A549 (cell line): ENCODE results near the gene NEXN. TPM values are rescaled to one million over a fixed set of nuclear protein-coding genes. Genes with fewer than 3 reads are reported as not detected.

Experiments used
- ATAC-seq, 2 experiments: fragments of 200-7000 bp in 1 of 2; fragments of >200 bp in 1 of 2; cut with Nextera tagmentation in 1 of 2; cut with Tn5 transposase in 1 of 2; 3 replicates each; pipeline versions ENCODE4 v1.8.0 to v1.9.1; 2018 to 2020; ENCODE audit warnings: mild to moderate bottlenecking in 1 of 2, moderate library complexity in 1 of 2
- CTCF ChIA-PET: fragments of 300-600 bp; sonication (Branson Sonifier 250); formaldehyde crosslinking; extraction: SDS; loops from one replicate; lab custom pipeline; 2021; ENCODE audit warnings: antibody characterized with exemption, inconsistent platforms; lab: Yijun Ruan, JAX
- POLR2A ChIA-PET: fragments of 350-600 bp; formaldehyde crosslinking; extraction: SDS; loops from one replicate; lab custom pipeline; 2021; ENCODE audit warnings: antibody characterized with exemption, inconsistent platforms; lab: Yijun Ruan, JAX
- DNase-seq, 2 experiments: peaks; one replicate each; pipeline versions ENCODE4 v3.0.0 to v3.0.0-alpha.2; 2011 to 2016; ENCODE audit warnings: low read depth in 1 of 2, low spot score in 1 of 2
- FAIRE-seq: peaks from 2 replicates; lab custom pipeline; 2011; peaks lifted over from hg19 to GRCh38; lab: Jason Lieb, UNC
- H3K27ac ChIP-seq, 2 experiments: fragments of >200 bp; sonication (Bioruptor Twin); formaldehyde crosslinking; 3 replicates each; pipeline ENCODE4 v1.5.1; 2016 to 2017
- H3K4me1 ChIP-seq: fragments of >200 bp; sonication (Bioruptor Twin); formaldehyde crosslinking; 3 replicates; pipeline ENCODE4 v1.6.1; 2016
- H3K4me2 ChIP-seq: fragments of >200 bp; sonication (Bioruptor Twin); formaldehyde crosslinking; 3 replicates; pipeline ENCODE4 v1.6.1; 2016
- H3K4me3 ChIP-seq: fragments of >200 bp; sonication (Bioruptor Twin); formaldehyde crosslinking; 3 replicates; pipeline ENCODE4 v1.5.1; 2016
- H3K9me3 ChIP-seq: fragments of >200 bp; sonication (Bioruptor Twin); formaldehyde crosslinking; 3 replicates; pipeline ENCODE4 v1.6.1; 2016
- CEBPB ChIP-seq, 2 experiments: fragments of >200 bp in 1 of 2; sonication (Bioruptor Twin) in 1 of 2; formaldehyde crosslinking in 1 of 2; IDR thresholded peaks; 2 replicates each; pipeline ENCODE4 v1.6.1; 2012 to 2016
- CHD2 ChIP-seq: fragments of 150-350 bp; IDR thresholded peaks from 2 replicates; pipeline ENCODE4 v1.6.1; 2014; ENCODE audit warnings: low read length; ENCODE audit not compliant: partially characterized antibody
- E2F6 ChIP-seq: IDR thresholded peaks from 2 replicates; pipeline ENCODE4 v1.6.1; 2012; ENCODE audit warnings: low read depth, borderline replicate concordance
- EHMT2 ChIP-seq: fragments of 200-600 bp; sonication (generic); IDR thresholded peaks from 2 replicates; pipeline ENCODE4 v1.6.1; 2016; ENCODE audit warnings: antibody characterized with exemption, low read depth, mild to moderate bottlenecking, moderate library complexity
- EP300 ChIP-seq, 2 experiments: fragments of >200 bp; sonication (Bioruptor Twin); formaldehyde crosslinking; IDR thresholded peaks; 2 replicates in 1 of 2; 3 replicates in 1 of 2; pipeline ENCODE4 v1.6.1; 2016 to 2017
- FOSB ChIP-seq: fragments of 250-450 bp; sonication (Bioruptor Pico); IDR thresholded peaks from 2 replicates; pipeline ENCODE4 v1.5.0; 2020; ENCODE audit warnings: mild to moderate bottlenecking, moderate library complexity
- FOXS1 ChIP-seq: fragments of 250-450 bp; sonication (Bioruptor Pico); IDR thresholded peaks from 2 replicates; pipeline ENCODE4 v1.5.0; 2020; ENCODE audit warnings: mild to moderate bottlenecking, moderate library complexity
- HMGXB4 ChIP-seq: fragments of 250-450 bp; sonication (Bioruptor Pico); IDR thresholded peaks from 2 replicates; pipeline ENCODE4 v1.5.0; 2021; ENCODE audit warnings: mild to moderate bottlenecking, moderate library complexity, borderline replicate concordance
- HOXB13 ChIP-seq: fragments of 250-450 bp; sonication (Bioruptor Pico); IDR thresholded peaks from 2 replicates; pipeline ENCODE4 v1.5.0; 2020; ENCODE audit warnings: low read depth, mild to moderate bottlenecking, moderate library complexity
- HOXB5 ChIP-seq: fragments of 250-450 bp; sonication (Bioruptor Pico); IDR thresholded peaks from 2 replicates; pipeline ENCODE4 v1.5.0; 2020; ENCODE audit warnings: mild to moderate bottlenecking, moderate library complexity
- JUN ChIP-seq, 2 experiments: fragments of >200 bp; sonication (Bioruptor Twin); formaldehyde crosslinking; IDR thresholded peaks; 2 replicates in 1 of 2; 3 replicates in 1 of 2; pipeline ENCODE4 v1.6.1; 2016 to 2017
- KDM1A ChIP-seq: fragments of 200-600 bp; sonication (generic); IDR thresholded peaks from 2 replicates; pipeline ENCODE4 v1.6.1; 2016; ENCODE audit warnings: low read depth, mild to moderate bottlenecking
- KDM5A ChIP-seq: fragments of 200-600 bp; sonication (generic); IDR thresholded peaks from 2 replicates; pipeline ENCODE4 v1.6.1; 2016; ENCODE audit warnings: antibody characterized with exemption, mild to moderate bottlenecking
- MAX ChIP-seq: IDR thresholded peaks from 2 replicates; pipeline ENCODE4 v1.6.1; 2012
- MAZ ChIP-seq: fragments of 150-350 bp; IDR thresholded peaks from 2 replicates; pipeline ENCODE4 v1.6.1; 2014; ENCODE audit warnings: antibody characterized with exemption, low read depth, low read length, borderline replicate concordance
- NPAS2 ChIP-seq: fragments of 250-450 bp; sonication (Bioruptor Pico); IDR thresholded peaks from 2 replicates; pipeline ENCODE4 v1.8.0; 2022; ENCODE audit warnings: mild to moderate bottlenecking, moderate library complexity, borderline replicate concordance
- PBX3 ChIP-seq: IDR thresholded peaks from 2 replicates; pipeline ENCODE4 v1.6.1; 2012
- POLR2A ChIP-seq: IDR thresholded peaks from 2 replicates; pipeline ENCODE4 v1.6.1; 2012; ENCODE audit warnings: mild to moderate bottlenecking, low read length
- RFX5 ChIP-seq: fragments of 450-650 bp; IDR thresholded peaks from 2 replicates; pipeline ENCODE4 v1.7.1; 2014; ENCODE audit warnings: antibody characterized with exemption, mild to moderate bottlenecking, moderate library complexity
- RNF2 ChIP-seq: fragments of 200-600 bp; sonication (generic); IDR thresholded peaks from 2 replicates; pipeline ENCODE4 v1.6.1; 2016; ENCODE audit warnings: low read depth, mild to moderate bottlenecking, antibody characterized with exemption, moderate library complexity, borderline replicate concordance
- SREBF2 ChIP-seq: fragments of 450-650 bp; IDR thresholded peaks from 2 replicates; pipeline ENCODE4 v1.6.1; 2014; ENCODE audit warnings: mild to moderate bottlenecking, moderate library complexity
- TFCP2L1 ChIP-seq: fragments of 250-450 bp; sonication (Bioruptor Pico); IDR thresholded peaks from 2 replicates; pipeline ENCODE4 v1.5.0; 2021; ENCODE audit warnings: mild to moderate bottlenecking
- TP53 ChIP-seq: fragments of 250-450 bp; sonication (Bioruptor Pico); IDR thresholded peaks from 2 replicates; pipeline ENCODE4 v1.5.0; 2021; ENCODE audit warnings: mild to moderate bottlenecking, moderate library complexity
- ZC3H11A ChIP-seq: fragments of 450-650 bp; IDR thresholded peaks from 2 replicates; pipeline ENCODE4 v1.6.1; 2014; ENCODE audit warnings: antibody characterized with exemption, mild to moderate bottlenecking
- WGBS: methylation state at CpG from one replicate; pipeline ENCODE4 v1.1.6; 2017; ENCODE audit errors: missing lambda C conversion rate; 5-methylcytosine and 5-hydroxymethylcytosine counted together
- polyA minus RNA-seq: library from RNA; depleted of rRNA, polyadenylated mRNA; stranded (reverse); fragments of >200 nt; gene quantifications from 2 replicates; pipeline ENCODE4 v1.2.3, GENCODE V29; 2011; rRNA and poly(A)+ RNA removed
- polyA plus RNA-seq, 4 experiments: library from polyadenylated mRNA; depleted of rRNA in 3 of 4; stranded (reverse); fragments of >200 nt; fragmentation: RNase III in 1 of 4; extraction: RNeasy Plus Mini Kit Qiagen cat#74134 plus additional on column Dnase treatment in 1 of 4; gene quantifications; 2 replicates in 3 of 4; 3 replicates in 1 of 4; pipeline ENCODE4 v1.2.3, GENCODE V29; 2011 to 2017
- TF ChIP-seq, protein P1 (sequence below): fragments of >200 bp; sonication (Bioruptor Twin); formaldehyde crosslinking; IDR thresholded peaks from 3 replicates; pipeline ENCODE4 v1.5.1; 2016
- TF ChIP-seq, protein P2 (sequence below): fragments of >200 bp; sonication (Bioruptor Twin); formaldehyde crosslinking; IDR thresholded peaks from 2 replicates; pipeline ENCODE4 v1.6.1; 2016

NEXN gene
- polyA plus RNA-seq (2011; rRNA removed) = 0.54 and 1.8 TPM in 2 replicates
- polyA plus RNA-seq (2012; cell fraction: cytosol; rRNA removed) = 0.28 and 0.29 TPM in 2 replicates
- polyA plus RNA-seq (2012; cell fraction: nucleus; rRNA removed) = 0.12 and 0.32 TPM in 2 replicates
- polyA plus RNA-seq (2017; fragmentation: RNase III; extraction: RNeasy Plus Mini Kit Qiagen cat#74134 plus additional on column Dnase treatment) = 7.3 to 8.7 TPM (median 8.2 TPM) in 3 replicates
- polyA minus RNA-seq = 0.49 TPM in 1 of 2 replicates, not detected in the other

- H3K27ac ChIP-seq = peak within 1 kb of the TSS; percentile 87 to 97
- TF ChIP-seq EP300 (IDR thresholded peaks at IDR 0.05) = no peak
- peak; percentile 17; the same call in 1 of the 2 replicates for TF ChIP-seq POLR2A
- CTCF ChIA-PET = interaction anchor here (1.0 kb wide), 1 partner anchor 12 kb away, joined by 3 read pairs; no protein-coding TSS in a partner anchor
- H3K4me3 ChIP-seq = peak within 1 kb of the TSS; percentile 87
- H3K4me1 ChIP-seq = peaks cover 17% of the 10 kb centered on the region; the same call in 2 of the 3 replicates
- H3K4me2 ChIP-seq = peak within 1 kb of the TSS; percentile 90
- WGBS = 47% methylated on average over 11 of the region's 36 CpGs
- peak; percentile 13 to 41 for DNase-seq
- H3K9me3 ChIP-seq = no peaks in the 10 kb centered on the region
- POLR2A ChIA-PET = interaction anchor here (0.6 kb wide), 1 partner anchor 22 kb away, joined by 4 read pairs; no protein-coding TSS in a partner anchor
- no peak for FAIRE-seq
- peak; percentile 80 to 82 for ATAC-seq
Measured at GRCh38 chr1:77888081-77888780, at the start of gene NEXN. Gene NEXN, plus strand, starts transcription at chr1:77888624. Its CDS starts 27,483 bp downstream, at chr1:77916107.

GRCh38 chr1:77841574-77841973 is 46.9 kb upstream of the NEXN start:
- TF ChIP-seq RNF2 = no peak
- no peak for TF ChIP-seq JUN (IDR thresholded peaks at IDR 0.05)
- TF ChIP-seq MAZ = no peak
- TF ChIP-seq NPAS2 (CRISPR knock-in tag) = no peak
- TF ChIP-seq EP300 (IDR thresholded peaks at IDR 0.05) = no peak
- TF ChIP-seq KDM1A = no peak
- TF ChIP-seq, protein P1, sequence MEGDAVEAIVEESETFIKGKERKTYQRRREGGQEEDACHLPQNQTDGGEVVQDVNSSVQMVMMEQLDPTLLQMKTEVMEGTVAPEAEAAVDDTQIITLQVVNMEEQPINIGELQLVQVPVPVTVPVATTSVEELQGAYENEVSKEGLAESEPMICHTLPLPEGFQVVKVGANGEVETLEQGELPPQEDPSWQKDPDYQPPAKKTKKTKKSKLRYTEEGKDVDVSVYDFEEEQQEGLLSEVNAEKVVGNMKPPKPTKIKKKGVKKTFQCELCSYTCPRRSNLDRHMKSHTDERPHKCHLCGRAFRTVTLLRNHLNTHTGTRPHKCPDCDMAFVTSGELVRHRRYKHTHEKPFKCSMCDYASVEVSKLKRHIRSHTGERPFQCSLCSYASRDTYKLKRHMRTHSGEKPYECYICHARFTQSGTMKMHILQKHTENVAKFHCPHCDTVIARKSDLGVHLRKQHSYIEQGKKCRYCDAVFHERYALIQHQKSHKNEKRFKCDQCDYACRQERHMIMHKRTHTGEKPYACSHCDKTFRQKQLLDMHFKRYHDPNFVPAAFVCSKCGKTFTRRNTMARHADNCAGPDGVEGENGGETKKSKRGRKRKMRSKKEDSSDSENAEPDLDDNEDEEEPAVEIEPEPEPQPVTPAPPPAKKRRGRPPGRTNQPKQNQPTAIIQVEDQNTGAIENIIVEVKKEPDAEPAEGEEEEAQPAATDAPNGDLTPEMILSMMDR = no peak
- TF ChIP-seq FOSB = no peak
- TF ChIP-seq EHMT2 = no peak
- no peak for TF ChIP-seq RFX5
- TF ChIP-seq TFCP2L1 (CRISPR knock-in tag) = no peak
- no peak for TF ChIP-seq KDM5A
- no peak for TF ChIP-seq E2F6
- no peak for TF ChIP-seq HOXB13 (CRISPR knock-in tag)
- no peak for TF ChIP-seq CEBPB (IDR thresholded peaks at IDR 0.05)
- TF ChIP-seq, protein P2, sequence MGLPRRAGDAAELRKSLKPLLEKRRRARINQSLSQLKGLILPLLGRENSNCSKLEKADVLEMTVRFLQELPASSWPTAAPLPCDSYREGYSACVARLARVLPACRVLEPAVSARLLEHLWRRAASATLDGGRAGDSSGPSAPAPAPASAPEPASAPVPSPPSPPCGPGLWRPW = no peak
- no peak overlapping the region for H3K4me3 ChIP-seq
- DNase-seq = no peak
- H3K4me2 ChIP-seq = no peak overlapping the region
- ChIA-PET POLR2A (no interaction called here), CTCF (no interaction called here)
- no peaks in the 10 kb centered on the region for H3K9me3 ChIP-seq
- no peak overlapping the region for H3K27ac ChIP-seq
- FAIRE-seq = no peak
- WGBS = 52% methylated on average over 1 of the region's 1 CpG
- H3K4me1 ChIP-seq = no peaks in the 10 kb centered on the region
- no peak for ATAC-seq

DNA sequence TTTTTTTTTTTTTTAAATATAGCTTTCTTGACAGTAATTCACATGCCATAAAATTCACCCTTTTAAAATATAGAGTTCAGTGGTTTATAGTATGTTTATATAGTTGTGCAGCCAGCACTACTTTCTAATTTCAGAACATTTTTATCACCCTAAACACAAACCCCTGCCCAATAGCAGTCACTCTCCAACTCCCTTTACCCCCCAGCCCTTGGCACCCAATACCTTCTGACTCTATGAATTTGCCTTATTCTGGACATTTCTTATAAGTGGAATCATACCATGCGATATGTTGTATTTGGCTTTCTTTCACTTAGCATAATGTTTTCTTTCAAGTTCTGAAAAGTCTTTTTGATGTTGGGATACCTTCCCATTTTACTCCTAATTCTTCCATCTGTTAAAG is 42.5 kb upstream of the NEXN start:
- Histone ChIP-seq H3K4me2 (no peak overlapping the region), H3K9me3 (no peaks in the 10 kb centered on the region), H3K4me3 (no peak overlapping the region), H3K4me1 (no peaks in the 10 kb centered on the region), H3K27ac (no peak overlapping the region)
- FAIRE-seq (no peak), DNase-seq (no peak), ATAC-seq (no peak)
- ChIA-PET CTCF (interaction anchor here (1.3 kb wide), 1 partner anchor 54 kb away, joined by 3 read pairs; no protein-coding TSS in a partner anchor), POLR2A (no interaction called here)
- 96% methylated on average over 1 of the region's 1 CpG for WGBS
- TF ChIP-seq KDM1A = no peak
- no peak for TF ChIP-seq CEBPB (IDR thresholded peaks at IDR 0.05)
- no peak for TF ChIP-seq HMGXB4 (CRISPR knock-in tag)
- no peak for TF ChIP-seq FOXS1 (CRISPR knock-in tag)
- TF ChIP-seq MAX = no peak
- TF ChIP-seq HOXB5 (CRISPR knock-in tag) = no peak
- TF ChIP-seq E2F6 = no peak
- TF ChIP-seq CHD2 = no peak
- no peak for TF ChIP-seq PBX3
- no peak for TF ChIP-seq SREBF2
- no peak for TF ChIP-seq EP300 (IDR thresholded peaks at IDR 0.05)
- TF ChIP-seq ZC3H11A = no peak
- TF ChIP-seq MAZ = no peak
- TF ChIP-seq TP53 (CRISPR knock-in tag) = no peak
